Stimulated activated naive CD4-positive, alpha-beta T cell treated with Interleukin-2 at 50 U/mL for 16 hours (primary cell): ENCODE results near the gene RAD9A.

Source experiments
- DNase-seq: peaks from one replicate; lab custom pipeline; 2025; lab: John Stamatoyannopoulos, UW

RAD9A gene

DNA sequence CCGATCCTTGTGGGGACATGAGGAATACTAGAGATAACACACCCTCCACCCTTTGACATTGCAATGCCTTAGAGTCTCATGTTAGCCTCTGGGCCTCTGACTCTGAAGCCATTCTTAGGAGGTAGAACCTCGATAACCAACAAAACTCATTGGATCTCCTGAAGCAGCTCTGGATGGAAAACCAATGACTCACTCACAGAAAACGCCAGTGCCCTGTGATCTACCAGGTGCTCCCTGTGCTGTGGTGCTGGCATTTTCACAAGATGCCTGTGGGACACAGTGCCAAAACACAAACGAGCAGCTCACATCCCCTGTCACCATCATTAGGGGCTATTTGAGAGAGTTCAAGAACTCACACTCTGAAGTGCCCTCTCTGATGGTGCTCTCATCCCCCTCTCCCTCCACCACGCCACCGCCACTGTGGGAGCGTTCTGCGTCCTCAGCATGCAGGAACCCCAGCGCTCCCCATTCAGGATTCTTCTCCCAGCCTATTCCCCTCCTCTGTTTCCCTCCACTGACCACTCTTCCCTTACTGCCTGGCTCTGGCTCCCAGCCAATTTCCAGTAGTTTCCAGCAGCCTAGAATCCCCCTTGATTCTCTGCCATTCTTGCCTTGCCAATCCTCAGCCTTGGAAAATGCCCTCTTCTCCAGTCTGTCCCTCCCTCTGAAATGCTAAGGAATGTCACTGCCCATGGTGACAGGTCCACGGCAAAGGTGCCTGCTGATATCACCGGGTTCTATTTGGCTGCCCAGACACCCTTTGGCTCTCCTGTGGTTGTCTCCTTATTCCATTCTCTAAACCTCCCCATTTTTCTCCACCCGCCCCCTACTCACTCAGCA lies 33.7 kb upstream of the RAD9A start:
- no peak for DNase-seq

DNA sequence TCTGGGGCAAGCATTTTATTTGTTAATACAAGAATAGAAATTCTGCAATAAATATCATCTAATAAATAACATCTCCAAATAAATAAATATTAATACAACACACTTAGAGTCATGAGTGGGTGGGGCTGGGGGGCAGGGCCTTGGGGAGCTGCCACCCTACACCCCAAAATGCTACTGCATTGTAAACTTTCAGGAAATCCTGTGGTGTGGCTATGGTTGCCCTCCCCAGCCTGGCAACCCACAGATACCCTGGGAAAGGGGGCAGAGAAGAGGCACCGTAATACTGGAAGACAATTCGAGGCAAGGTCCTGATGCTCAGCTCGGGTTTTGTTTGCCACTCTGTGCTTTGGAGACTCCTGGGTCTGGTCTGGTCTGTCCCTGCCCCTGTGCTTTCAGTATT lies 27.6 kb upstream of the RAD9A start:
- no peak for DNase-seq

DNA sequence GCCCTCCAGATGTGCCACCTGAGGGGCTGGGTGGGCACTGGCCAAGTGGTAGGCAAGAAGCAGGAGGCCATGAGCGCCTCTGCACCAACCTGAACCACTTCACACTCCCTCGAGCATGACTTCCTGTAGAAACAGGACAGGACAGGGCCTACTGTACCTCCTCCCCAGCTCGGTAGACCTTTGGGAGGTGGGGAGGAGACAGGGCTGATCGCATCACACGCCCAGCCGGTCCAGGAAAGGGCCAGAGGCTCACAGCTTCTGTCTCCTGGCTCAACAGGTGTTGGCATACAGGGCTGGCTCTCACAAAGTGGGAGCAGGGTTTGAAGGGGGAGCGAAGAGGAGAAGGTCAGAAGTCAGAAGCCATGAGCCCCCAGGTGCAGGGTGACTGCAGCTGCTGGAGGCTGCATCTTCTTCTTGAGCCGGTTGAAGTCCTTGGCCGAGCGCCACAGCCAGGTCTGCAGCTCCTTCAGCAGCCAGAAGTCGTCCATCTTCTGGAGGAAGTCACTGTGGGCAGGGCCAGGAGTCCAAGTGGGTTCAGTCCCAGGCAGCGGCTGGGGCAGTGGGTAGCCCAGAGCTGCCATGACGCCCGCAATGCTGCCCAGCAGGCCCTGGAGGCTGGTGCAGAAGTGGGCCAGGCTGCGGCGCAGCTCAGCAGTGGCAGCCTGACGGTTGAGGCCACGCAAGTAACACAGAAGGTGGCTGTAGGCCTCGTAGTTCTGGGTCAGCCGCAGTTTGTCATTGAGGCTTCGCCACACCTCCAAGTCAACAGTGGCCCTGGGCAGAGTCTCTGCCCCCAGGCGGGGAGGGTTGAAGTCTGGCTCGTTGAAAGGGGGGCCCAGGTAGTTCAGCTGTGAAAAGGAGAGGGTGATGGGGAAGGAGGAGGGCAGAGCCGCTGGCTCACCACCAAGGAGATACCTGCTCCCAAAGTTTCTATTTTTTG lies 26.7 kb upstream of the RAD9A start:
- DNase-seq, result no peak

DNA sequence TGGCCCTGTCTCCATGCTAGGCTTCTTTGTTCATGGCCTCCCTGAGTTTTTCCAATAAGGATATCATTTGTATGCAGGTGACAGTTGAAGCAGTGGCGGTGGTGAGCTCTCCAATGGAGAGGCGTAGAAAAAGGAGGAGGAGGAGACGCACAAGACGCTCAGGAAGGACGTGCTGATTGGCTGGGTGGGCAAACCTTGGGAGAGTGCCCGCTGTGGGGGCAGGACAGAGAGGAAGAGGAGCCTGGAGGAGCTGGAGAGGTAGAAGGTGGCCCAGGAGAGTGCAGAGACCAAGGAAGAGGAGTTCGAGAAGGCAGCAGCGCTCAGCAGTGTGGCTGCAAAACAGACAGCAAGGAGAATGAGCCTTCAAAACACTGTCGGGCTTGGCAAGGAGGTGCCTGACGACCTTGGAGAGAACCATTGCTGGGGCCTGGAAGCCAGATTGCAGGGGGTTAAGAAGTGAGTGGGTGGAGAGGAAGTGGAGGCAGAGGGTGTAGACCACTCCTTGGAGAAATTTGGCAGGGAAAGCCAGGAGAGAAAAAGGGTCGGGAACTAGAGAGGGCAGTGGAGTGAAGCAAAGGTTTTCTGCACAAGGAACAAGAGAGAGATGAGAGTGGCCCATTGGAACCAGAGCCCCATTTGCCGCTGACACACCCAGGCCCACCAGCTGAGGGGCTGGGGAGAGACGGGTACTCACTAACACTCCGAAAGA lies 25.9 kb upstream of the RAD9A start:
- no peak for DNase-seq

DNA sequence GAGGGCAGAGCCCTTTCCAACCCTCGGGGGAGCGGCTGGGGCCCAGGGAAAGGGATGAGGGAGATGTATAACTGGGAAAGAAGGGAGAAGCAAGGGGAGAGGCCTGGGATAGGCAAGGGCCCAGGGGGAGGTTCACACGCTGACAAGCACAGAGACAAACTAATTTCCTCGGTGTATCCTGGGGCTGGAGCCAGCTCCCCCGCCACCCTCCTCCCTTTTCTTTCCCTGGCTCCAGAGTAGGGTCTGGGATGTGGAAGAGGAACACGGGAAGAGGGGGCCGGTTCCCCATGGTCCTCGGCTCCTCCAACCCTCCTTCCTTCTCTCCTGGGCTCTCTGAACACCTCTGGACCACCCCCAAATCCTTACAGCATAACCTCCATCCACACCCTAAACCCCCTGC lies 25.2 kb upstream of the RAD9A start:
- no peak for DNase-seq

DNA sequence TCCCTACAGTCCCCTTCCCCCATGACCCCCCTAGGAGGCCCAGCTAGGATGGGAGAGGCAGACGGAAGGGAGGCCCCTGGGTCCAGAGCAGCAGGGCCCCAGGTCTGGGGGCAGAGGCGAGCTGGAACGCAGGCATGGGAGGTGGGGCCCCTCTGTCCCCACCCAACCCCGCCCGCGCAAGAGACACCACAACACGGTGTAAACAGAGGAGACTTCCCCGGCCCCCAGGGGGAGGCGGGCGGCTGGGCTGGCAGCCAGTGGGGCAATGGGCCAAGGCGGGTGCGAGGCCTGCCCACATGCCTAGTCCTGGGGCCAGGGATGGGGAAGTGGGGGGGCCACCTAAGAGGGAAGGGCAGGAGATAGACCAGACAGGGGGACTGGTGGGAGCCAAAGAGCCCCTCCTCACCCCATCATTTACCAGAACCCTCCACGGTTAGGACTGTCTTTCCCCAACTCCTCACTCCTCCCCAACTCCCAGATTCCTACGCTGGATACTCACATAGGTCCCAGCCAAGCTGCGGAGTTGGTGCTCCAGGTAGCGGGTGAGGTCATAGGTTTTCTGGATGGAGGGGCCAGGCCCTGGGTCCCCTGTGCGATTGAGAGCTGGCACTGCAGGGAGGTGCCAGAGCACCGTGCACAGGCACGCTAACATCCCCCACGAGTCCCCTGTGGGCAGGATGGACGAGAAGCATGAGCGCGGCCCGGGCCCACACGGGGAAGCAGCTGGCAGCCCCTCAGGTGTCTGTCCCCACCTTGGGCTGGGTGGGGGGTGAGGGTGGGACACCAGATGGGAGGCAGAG lies 24.6 kb upstream of the RAD9A start:
- DNase-seq, result no peak

DNA sequence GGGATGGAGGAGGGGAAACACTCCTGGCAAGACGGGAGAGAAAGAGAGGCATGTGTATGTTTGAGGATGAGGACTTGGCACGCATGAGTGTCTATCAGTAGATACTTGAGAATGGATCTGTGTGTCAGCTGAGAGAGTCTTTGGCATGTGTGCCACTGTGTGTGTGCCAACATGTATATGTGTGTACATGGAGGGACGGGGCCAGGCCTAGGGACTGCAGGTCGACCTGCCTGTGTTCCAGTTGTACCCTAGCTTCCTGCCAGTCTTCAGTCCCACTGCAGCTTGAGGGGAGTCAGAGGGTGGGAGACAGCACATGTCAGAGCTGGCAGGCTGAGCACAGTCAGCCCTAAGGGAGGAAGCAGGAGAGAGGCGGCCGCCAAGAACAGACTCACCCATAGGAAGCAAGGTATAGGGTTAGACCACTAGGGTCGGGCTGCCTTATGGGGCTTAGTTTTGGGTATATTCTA lies 24.0 kb upstream of the RAD9A start:
- DNase-seq, result no peak

DNA sequence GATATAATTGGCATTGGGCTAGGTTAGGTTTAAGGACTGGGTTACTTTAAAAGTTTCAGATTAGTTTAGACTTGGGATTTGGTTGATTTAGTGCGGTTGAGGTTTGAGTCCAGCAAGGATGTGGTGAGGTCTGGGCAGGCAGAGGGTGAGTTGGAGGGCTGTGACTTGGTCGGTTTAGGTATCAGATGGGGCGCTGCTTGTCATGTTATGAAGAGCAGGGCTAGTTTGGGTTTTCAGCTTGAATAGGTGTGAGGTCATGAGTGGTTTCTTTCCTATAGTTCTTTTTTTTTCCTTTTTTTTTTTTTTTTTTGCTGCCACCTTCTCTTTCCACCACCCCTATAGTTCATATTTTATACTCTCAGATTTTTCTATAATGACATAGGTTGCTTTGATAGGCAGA lies 23.2 kb upstream of the RAD9A start:
- peak; percentile 19 for DNase-seq

DNA sequence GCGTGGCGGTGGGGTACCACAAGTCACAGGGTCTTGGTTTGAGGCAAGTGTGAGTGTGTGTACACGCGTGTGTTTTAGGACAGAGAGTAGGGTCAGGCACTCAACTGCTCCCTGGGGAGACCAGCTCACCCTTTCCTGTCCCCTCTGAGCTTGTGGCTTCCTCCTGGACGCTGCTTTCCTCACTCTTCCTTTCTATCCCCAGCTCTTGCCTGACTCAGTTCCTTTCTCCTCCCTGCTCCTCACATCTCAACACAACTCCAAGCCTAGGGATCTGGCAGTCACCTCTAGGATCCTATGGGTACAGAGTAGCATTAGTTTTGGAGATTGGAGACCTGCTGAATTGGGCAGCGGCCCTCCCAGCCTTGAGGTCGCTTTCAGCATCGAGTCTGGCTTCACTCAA lies 22.5 kb upstream of the RAD9A start:
- no peak for DNase-seq

DNA sequence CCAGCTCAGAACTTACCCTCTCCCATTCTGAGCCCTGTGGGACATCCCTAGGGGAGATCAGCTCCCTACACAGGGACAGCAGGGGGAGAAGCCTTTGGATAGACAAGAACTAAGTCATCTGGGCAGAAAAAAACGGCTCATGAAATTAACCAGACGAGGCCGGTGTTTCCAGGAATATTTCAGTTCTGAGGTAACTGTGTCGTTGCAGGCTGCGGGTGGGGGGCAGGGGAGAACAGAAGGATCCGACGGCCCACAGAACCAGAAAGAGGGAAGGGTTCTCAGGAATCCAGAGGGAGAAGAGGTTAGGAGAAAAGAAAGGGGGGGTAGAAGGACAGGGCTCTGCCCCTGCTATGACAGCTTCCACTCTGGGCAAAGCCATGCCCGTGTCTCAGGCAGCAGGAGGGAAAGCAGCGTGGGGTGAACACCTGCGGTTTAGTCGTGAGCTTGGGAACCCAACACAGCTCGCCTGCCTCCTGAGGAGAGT lies 21.9 kb upstream of the RAD9A start:
- DNase-seq, result no peak

DNA sequence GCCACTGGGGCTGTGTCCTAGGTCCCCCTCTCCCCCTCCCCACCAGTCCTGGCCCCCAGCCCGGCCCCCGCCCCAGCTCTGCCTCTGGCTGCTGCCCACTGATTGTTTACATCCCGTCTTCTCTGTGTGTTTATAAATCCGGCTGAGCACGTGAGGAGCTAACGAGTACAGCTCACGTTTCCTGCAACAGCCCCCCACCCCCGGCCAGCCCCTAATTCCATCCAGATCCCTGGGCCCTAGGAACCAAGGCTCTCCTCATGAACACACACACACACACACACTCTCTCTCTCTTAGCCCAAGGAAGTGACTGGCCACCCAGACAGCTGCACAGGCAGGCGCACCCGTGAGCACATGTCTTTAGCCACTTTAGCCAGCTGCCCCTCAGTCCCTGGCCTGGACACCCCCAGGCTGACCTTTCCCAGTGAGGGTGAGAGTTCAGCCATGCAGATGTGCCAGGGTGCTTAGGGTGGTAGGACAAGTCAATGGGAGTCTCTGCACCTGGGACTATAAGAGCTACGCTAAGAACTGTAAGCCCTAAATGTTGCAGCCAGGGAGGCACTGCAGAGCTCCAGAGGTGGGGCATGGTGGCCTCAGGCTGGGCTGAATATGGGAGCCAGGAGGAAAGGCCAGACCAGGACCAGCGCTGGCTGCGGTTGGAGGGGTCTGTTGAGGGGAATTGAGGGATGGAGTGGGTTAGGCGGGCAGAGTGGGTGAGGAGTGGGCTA lies 21.3 kb upstream of the RAD9A start:
- DNase-seq, result no peak

DNA sequence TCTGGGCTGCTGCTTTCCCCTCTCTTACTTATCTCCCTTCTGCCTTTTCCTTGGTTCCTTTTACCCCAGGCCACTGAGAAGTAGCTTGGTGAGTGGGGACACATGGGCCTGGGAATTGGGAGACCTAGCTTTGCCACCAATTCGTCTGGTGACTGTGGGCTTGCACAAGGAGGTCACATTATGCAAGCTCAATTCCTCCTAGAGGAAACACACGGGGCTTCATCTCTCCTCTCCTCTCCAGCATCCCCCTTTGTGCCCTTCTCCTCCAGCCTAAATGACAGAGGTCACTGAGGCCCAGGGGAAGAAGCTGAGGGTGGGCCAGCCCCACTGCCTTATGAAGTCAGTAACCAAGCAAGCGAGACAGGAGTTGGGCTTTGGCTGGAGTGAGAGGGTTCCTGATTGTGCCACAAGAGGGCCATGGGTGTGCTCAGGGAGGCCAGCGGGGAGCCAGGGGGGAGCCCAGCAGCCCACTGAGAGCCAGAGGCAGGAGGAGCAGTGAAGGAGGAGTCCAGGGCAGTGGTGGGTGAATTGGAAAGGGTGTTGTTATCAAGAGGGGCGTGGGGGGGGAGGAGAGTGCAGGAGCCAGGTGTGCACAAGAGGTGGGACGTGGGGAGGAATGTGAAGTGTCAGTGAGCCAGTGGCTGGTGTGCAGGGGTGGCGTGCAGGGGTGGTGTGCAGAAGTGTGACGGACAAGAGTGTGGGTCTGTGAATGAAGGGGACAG lies 20.4 kb upstream of the RAD9A start:
- peak; percentile 32 for DNase-seq

DNA sequence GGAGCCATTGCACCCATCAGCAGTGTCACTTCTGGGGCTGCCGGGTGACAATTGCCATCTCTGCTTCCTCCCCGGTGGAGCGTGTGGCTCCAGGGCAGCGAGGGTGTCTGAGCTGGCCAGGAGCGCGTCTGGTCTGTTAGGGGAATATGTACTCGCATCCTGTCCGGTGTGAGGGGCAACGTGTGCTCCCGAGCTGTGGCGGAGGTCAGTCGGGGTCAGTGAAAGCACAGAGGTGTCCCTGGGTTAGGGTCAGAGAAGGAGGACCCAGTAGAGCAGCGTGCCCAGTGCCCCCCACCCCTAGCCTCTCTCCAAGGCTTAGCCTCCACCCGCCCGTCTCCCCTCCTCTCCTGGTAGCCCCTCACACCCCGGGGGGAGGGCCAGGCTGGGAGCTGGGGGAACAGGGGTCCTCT lies 19.9 kb upstream of the RAD9A start:
- no peak for DNase-seq

DNA sequence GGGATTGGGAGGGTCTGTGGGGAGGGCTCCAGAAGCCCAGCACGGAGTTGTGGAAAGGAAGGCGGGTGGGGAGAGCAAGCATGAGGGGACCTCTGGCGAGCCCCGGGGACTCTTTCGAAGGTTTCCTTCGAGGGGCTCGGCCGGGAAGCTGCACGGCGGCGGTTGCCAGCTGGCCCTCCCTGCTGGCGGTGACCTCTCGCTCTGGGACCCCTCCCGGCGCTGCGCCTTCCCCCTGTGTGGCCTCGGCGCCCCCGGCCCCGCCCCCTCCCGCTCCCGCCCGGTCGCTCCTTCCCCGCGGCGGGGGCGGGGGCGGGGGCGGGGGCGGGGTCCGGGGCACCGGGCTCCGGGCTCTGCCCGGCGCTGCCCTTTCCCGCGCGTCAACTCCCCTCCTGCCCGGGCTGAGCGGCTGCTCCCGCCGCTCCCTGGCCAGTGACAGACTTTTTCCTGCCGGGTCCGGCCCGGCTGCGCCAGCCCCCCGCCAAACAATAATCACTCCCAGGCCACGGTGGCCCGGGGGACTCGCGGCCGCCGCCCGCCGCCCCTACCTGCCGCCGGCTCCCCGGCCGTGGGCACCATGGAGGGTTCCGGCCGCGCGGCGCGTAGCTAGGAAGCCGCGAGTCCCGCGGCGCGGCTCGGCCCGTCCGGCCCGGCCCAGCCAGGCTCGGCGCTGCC lies 19.3 kb upstream of the RAD9A start:
- no peak for DNase-seq

DNA sequence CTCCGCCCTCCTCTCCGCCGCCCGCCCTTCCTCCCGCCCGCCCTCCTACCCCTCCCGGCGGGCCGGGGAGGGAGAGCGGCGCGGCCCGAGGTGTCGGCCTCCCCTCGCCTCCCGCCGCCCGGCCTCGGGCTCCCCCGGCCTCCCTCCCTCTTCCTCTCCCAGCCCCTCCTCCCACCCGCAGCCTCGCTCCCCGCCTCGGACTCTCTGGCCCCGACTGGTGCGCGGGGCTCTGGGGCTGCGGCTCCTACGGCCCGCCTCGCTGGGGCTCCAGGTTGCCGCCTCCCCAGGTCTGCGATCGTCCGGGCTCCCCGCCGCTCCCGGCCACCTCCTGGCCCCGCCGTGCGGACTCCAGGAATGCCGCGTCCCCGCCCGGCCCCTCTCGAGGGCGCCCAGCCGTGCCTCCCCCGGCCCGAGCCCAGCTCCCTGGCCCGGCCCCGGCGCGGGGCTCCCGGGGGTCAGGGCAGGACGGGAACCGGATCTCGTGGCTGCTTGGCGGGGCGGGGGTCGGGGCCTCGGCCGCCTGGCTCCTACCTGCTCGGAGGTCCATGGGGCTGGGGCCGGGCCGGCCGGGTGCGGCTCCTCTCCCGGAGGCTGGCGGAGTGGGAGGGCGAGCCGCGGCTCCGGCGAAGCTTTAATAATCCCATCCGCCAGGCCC lies 18.7 kb upstream of the RAD9A start, which contains the start of gene CLCF1:
TSS of gene CLCF1 (minus strand) at position 606 of the 655 bp plus-strand sequence. CDS start at position 547, 59 bp downstream.
- peak; percentile 16 for DNase-seq

DNA sequence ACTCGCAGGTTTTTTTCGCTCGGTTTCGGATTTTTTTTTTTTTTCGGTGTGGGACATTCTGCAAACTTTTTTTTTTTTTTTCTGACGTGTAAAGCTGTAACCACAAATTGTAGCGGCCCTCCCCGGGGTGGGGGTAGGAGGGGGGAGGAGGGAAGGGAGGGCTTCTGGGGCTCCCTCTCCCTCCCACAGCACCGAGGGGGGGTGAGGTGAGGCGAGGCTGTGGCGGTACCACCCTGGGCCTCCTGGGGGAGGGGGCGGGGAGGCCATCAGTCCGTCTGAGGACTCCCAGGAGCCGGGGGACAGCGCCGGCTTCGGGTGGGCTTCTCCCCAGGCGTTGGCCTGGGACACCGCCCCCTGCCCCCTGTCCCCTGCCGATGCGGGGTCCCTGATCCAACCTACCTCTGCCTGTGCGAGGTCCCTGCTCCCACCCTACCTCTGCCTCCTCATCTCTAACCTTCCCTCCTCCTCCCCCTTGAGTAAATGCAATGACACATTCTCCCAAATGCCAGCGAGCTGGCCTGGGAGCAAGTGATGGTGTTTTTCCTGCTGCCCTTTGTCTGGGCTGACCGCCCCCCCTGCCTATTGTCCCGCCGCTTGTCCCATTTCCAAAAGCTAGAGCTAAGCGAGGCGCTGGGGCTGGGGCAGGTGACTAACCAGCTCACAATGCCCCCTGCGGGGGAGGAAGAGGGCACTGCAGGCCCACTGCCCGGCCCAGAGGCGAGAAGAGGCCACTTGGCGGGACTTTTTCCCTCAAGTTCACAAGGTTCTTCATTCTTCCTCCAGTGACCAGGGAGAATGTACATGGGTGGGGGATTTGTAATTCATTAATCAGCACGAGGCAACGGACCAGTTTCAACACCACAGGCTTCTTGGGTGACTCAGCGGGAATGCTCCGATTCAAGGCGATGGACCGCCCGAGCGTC lies 17.9 kb upstream of the RAD9A start:
- peak; percentile 72 for DNase-seq

DNA sequence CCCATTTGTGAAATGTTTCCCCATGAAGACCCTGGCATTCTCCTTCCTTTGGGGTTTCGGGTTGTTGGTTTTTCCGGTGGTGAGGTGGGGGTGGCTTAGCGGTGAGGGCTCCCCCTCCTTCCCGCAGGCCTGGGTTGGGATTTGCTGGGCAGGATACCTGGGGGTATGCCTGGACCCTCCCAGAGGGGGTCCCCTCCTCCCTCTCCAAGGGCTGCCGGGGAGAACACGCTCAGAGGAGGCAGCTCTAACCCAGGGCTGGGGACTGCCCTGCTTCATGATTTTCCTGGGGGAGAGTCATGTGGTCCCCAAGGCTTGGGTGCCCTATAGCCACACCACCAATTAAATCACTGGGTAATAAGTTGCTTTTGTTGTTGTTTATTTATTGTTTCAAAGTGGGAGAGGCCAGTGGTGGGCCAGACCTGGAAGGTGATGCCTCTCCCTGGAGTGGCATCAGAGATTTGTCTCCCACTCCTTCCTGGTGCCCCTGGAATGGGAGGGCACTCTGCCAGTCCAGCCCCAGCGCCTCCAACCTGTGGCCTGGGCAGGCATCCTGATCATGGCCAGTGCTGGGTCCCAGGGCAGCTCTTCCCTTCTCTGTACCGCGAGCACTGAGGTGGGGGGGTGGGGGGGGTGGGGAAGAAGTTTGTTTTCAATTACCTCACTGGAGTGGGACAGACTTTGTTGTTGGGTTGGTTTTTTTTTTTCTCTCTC lies 17.1 kb upstream of the RAD9A start:
- DNase-seq, result no peak
